ENCODE data around the gene ABTB1.

ABTB1 gene

DNA sequence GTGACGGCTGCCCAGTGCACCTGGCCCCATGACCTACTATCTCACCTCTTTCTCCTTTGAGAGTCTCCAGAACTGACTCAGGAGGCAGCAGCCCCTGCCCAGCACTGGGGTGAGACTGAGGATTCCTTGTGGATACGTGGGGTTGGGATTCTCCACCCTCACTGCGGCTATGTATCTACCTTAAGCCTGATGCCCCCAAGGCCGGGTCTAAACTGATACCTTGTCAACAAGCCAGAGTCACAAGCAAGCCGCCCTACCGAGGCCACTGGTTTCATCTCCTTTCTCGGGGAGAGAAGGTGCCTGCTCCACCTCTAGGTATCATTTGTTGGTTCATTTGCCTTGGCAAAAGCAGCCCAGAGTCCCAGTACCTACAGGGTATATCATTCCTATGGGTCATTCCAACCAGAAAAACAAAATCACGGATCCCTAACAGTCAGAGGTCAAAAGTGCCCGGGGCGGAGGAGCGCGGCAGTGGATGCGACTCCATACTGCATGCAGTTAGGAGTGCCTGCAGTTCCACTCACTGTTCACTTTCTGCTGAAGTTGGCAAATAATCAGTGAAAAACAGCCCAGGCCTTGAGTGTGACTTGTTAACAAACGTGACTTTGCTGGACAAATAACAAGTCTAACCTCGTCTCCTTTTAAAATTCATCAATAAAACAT lies 47.5 kb downstream of the ABTB1 start:
- DNase-seq (ENCODE audit: insufficient read length): no peak
- FAIRE-seq: no peak
- TF ChIP-seq TAF1 (IDR thresholded peaks at IDR 0.05; ENCODE audit: borderline replicate concordance, low read depth, low read length) (no peak), POLR2AphosphoS5 (IDR thresholded peaks at IDR 0.05; ENCODE audit: low read depth, low read length) (no peak), POLR2A (IDR thresholded peaks at IDR 0.05; ENCODE audit: low read depth, low read length) (no peak)

DNA sequence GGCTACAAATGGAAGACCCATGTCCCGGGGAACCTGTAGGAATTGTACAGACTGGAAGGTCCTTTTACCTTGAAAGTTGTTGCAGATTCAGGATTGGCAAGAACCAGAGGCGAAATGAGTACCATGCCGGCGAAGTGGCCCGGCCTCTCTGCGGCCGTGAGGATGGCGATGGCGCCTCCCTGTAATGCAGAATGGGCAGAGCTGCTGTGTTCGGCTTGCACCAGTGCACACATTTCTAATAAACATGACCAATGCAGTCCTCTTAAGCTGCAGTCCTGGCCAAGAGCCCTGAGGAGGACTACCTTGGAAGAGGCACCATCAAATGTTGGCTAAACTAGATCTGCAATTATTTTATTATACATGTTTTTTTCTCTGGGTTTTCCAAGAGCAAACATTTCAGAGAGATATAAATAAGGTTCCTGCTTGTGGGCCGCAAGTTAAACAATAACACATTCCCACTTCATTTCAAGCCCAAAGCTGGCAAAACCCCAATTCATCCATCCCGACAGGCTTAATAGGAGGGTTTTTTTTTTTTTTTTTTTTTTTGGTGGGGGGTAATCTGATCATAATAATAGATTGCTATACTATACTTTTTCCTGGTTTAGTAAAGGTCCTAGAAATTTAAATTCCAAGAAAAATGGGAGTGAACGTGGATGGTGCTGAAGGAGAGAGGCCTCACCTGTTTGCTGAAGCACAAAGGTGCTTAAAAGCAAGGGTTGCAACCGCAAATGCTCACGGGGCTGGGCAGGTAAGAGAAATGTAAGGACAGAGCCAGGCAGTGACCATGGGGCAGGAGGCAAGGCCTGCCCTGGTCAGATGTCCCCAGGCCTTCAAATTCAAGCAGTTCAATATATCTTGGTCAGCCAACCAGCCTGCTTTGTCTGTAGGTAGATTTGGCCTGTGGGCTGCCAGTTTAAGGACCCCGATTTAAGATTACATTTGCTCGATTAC lies 48.5 kb downstream of the ABTB1 start:
- DNase-seq (ENCODE audit: insufficient read length) (no peak), FAIRE-seq (no peak)
- TF ChIP-seq POLR2AphosphoS5 (IDR thresholded peaks at IDR 0.05; ENCODE audit: low read depth, low read length): no peak
- TF ChIP-seq POLR2A (IDR thresholded peaks at IDR 0.05; ENCODE audit: low read depth, low read length): no peak

DNA sequence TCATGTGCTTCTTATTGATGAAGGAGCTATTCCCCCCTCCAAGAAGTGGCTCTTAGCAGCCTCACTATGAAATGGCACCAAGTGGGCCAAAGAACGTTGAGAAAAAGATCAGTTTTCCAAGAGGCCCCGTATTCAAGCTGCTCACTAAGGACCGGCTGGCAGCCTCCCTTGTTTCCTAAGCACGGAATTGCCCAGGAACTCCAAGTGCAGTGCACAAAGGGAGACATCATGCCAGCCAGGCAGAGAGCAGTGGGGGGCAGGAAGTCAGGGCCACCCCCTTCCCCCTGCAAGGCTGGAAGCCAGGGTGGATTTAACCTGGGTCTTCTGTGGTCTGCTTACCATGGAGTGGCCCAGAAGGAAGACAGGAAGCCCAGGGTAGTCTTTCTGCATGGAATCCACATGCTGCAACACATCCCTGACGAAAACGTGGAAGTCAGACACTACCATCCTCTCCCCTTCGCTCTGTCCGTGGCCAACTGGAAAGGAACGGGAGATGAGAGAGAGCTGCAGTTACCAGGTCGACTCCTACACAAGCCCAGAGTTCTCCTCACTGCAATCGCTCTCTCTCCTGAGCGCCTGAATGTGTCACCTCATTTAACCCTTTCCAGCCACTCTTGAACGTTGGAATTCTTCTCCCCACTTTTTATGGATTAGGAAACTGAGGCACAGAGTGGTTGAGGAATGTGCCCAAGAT lies 49.5 kb downstream of the ABTB1 start:
- FAIRE-seq: no peak
- TF ChIP-seq POLR2A (IDR thresholded peaks at IDR 0.05; ENCODE audit: low read depth, low read length): no peak
- no peak for TF ChIP-seq TAF1 (IDR thresholded peaks at IDR 0.05; ENCODE audit: borderline replicate concordance, low read depth, low read length)
- TF ChIP-seq POLR2AphosphoS5 (IDR thresholded peaks at IDR 0.05; ENCODE audit: low read depth, low read length): no peak
- DNase-seq (ENCODE audit: insufficient read length): no peak

DNA sequence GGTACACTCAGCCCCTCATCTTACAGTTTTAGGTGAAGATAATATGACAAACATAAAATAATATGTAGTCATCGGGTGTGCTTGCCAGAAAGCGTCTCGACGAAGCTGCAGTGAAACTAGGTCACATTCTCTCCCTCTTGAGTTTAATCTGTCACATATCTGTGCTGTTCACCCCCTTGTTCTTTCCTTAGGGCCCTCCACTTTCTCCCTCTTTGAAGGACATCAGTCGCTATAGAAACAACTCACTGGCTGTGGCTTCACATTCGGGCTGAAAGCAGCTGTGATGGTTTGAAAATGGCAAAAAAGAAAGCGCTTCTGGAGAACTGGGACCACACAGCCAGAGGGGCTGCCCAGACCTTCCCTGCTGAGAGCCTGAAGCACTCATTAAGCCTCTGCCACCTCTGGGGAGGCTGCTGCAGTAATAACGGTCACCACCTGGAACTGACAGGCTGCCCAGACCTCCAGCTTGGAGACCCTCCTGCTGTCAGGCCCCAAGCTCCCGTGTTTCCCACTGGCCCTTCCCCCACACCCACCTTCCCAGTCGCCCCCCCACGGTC lies 50.3 kb downstream of the ABTB1 start:
- TF ChIP-seq POLR2A (IDR thresholded peaks at IDR 0.05; ENCODE audit: low read depth, low read length): no peak
- FAIRE-seq: no peak
- no peak for DNase-seq (ENCODE audit: insufficient read length)

DNA sequence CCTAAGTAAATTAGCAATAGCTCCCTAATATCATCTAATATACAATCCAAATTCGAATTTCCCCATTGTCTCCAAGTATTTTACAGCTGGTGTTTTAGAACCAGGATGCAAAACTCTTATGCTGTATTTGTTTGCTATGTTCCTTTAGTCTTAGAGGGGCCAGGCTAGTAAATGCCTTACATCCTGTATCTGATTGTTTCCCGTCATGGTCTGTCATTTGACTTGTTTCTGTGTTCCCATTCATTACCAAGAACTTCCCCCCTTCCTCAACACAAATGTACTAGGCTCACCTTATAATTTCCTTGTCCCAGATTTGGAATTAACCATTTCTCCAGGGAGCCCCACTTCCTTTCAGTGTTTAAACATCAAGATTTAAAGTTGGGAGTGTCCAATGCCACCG lies 54.1 kb downstream of the ABTB1 start:
- TF ChIP-seq POLR2AphosphoS5 (IDR thresholded peaks at IDR 0.05; ENCODE audit: low read depth, low read length) (no peak), POLR2A (IDR thresholded peaks at IDR 0.05; ENCODE audit: low read depth, low read length) (no peak), TAF1 (IDR thresholded peaks at IDR 0.05; ENCODE audit: borderline replicate concordance, low read depth, low read length) (no peak)
- FAIRE-seq (no peak), DNase-seq (ENCODE audit: insufficient read length) (no peak)

DNA sequence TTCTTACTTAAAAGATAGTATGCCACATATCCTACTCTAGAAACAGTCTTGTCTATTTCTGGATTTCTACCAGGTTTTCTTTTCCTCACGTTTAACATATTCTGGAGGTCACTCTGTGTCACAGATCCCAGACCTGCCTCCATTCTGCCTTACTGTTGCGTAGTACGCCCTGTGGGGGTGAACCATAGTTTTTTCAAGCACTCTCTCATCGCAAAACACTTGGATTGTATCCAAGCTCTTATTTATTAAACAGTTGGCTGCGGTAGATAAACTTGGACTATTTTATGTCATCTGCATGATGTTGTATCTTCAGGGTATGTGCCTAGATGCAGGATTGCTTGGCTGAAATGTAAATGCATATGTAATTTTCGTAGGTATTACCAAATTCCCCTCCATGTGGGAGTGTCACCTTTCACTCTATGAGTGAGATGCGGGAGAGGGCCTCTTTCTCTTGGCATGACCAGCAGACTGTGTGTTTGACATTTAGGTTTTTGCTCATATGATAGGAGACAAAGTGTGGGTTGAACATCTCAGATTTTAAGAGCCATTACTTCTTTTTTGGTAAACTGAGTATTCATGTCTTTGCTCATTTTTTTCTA lies 55.8 kb downstream of the ABTB1 start:
- FAIRE-seq (peak; percentile 61), DNase-seq (ENCODE audit: insufficient read length) (no peak)
- TF ChIP-seq TAF1 (IDR thresholded peaks at IDR 0.05; ENCODE audit: borderline replicate concordance, low read depth, low read length): no peak
- TF ChIP-seq POLR2AphosphoS5 (IDR thresholded peaks at IDR 0.05; ENCODE audit: low read depth, low read length): no peak
- TF ChIP-seq POLR2A (IDR thresholded peaks at IDR 0.05; ENCODE audit: low read depth, low read length): no peak

DNA sequence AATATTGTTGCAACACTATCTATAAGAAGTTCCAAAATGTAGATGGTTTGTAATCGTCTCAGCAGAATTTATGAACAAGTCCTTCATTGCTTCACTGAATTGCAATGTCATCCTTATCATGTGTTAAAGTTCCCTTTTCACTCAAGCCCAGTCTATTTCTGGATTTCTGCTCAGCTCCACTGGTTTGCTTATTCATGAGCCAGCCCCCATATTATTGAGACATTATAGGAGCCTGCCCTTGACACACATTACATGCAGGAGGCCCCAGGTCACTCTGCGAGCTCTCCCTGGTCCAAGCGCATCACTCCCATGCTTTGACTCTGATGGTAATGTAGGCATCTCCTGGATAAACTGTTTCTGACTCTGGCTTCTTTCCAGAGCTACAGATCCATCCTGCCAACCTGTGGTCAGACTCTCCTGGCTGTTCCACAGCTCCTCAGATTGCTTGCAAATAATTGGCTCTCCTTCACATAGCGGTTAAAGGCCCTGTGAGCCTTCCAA lies 56.9 kb downstream of the ABTB1 start:
- FAIRE-seq: peak; percentile 70
- no peak for DNase-seq (ENCODE audit: insufficient read length)

DNA sequence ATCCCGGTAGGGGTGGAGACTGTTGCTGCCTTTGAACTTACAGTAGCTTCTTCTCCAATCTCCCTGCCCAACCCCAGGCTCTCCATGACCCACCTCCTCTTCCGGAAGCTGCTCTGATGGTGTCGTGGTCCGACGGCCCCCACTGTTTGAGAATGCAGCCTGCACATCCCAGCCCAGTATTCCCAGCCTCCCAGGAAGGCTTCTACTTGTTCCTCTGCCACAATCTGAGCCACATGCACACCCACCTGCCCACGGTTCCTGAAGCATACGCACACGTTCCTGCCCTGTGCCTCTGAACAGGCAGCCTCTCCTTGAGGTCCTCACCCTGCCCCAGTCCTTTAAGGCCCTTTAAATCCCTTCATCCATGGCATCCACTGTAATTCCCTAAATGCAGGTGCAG lies 57.4 kb downstream of the ABTB1 start:
- no peak for DNase-seq (ENCODE audit: insufficient read length)
- no peak for TF ChIP-seq POLR2AphosphoS5 (IDR thresholded peaks at IDR 0.05; ENCODE audit: low read depth, low read length)
- no peak for TF ChIP-seq TAF1 (IDR thresholded peaks at IDR 0.05; ENCODE audit: borderline replicate concordance, low read depth, low read length)
- no peak for TF ChIP-seq POLR2A (IDR thresholded peaks at IDR 0.05; ENCODE audit: low read depth, low read length)

More for the DNA sequence above, 56.9 kb downstream of the ABTB1 start:
- TF ChIP-seq POLR2AphosphoS5 (IDR thresholded peaks at IDR 0.05; ENCODE audit: low read depth, low read length): no peak
- TF ChIP-seq POLR2A (IDR thresholded peaks at IDR 0.05; ENCODE audit: low read depth, low read length): no peak
- TF ChIP-seq TAF1 (IDR thresholded peaks at IDR 0.05; ENCODE audit: borderline replicate concordance, low read depth, low read length): no peak

More for the DNA sequence above, 57.4 kb downstream of the ABTB1 start:
- no peak for FAIRE-seq
